Stimulated activated CD8-positive, alpha-beta memory T cell treated with anti-CD3 and anti-CD28 coated beads, Interleukin-15, amount 100 ng/mL, for 48 hours (primary cell): ENCODE data around the gene SRD5A3.
"Not testable (repeated sequence)": the region's sequence is repeated elsewhere in the genome, so short reads cannot be mapped to it uniquely, and the experiment has no call there.

Source experiments
- DNase-seq, 2 donors: peaks; one replicate each; pipeline ENCODE4 v3.0.0-alpha.2; 2020; ENCODE audit warnings: low read depth in 2 of 2

SRD5A3 gene

GRCh38 chr4:55346851-55347255 lies 811 bp downstream of the SRD5A3 start:
- DNase-seq, result no peak

- no peak for DNase-seq
Observed at GRCh38 chr4:55347610-55348228, 1.7 kb downstream of the SRD5A3 start.

GRCh38 chr4:55348466-55348865 lies 2.4 kb downstream of the SRD5A3 start:
- DNase-seq, result no peak

GRCh38 chr4:55350870-55351269 lies 4.8 kb downstream of the SRD5A3 start:
- not testable (repeated sequence) for DNase-seq

- no peak for DNase-seq
Observed at GRCh38 chr4:55351824-55352223, 5.8 kb downstream of the SRD5A3 start.

- DNase-seq, result no peak
Observed at GRCh38 chr4:55352726-55353125, 6.7 kb downstream of the SRD5A3 start.

- DNase-seq, result not testable (repeated sequence)
Observed at GRCh38 chr4:55353228-55353747, 7.2 kb downstream of the SRD5A3 start.

GRCh38 chr4:55354648-55355047 lies 8.6 kb downstream of the SRD5A3 start:
- no peak for DNase-seq

GRCh38 chr4:55355555-55355954 lies 9.5 kb downstream of the SRD5A3 start:
- DNase-seq, result no peak

- DNase-seq, result no peak
Observed at GRCh38 chr4:55356991-55357461, 11.0 kb downstream of the SRD5A3 start.

- no peak for DNase-seq
Observed at GRCh38 chr4:55358246-55358645, 12.2 kb downstream of the SRD5A3 start.

GRCh38 chr4:55358668-55359067 lies 12.6 kb downstream of the SRD5A3 start:
- no peak for DNase-seq

GRCh38 chr4:55359397-55359916 lies 13.4 kb downstream of the SRD5A3 start:
- no peak for DNase-seq

GRCh38 chr4:55362938-55363337 lies 16.9 kb downstream of the SRD5A3 start:
- not testable (repeated sequence) for DNase-seq

GRCh38 chr4:55363691-55364351 lies 17.8 kb downstream of the SRD5A3 start:
- no peak for DNase-seq

- no peak for DNase-seq
Observed at GRCh38 chr4:55364691-55365344, 18.8 kb downstream of the SRD5A3 start.

- DNase-seq, result no peak
Observed at GRCh38 chr4:55365345-55365728, 19.3 kb downstream of the SRD5A3 start.

- DNase-seq, result no peak
Observed at GRCh38 chr4:55366621-55367020, 20.6 kb downstream of the SRD5A3 start.

- no peak for DNase-seq
Observed at GRCh38 chr4:55367084-55367722, 21.2 kb downstream of the SRD5A3 start.

- no peak for DNase-seq
Observed at GRCh38 chr4:55369968-55370367, 23.9 kb downstream of the SRD5A3 start.

GRCh38 chr4:55372259-55372658 lies 26.2 kb downstream of the SRD5A3 start:
- DNase-seq, result no peak

GRCh38 chr4:55373461-55373860 lies 27.4 kb downstream of the SRD5A3 start:
- DNase-seq, result no peak
